ENCODE data around the gene SYT15.
A peak's percentile ranks its signal among the peaks of the same experiment; 100 is the strongest.
"Not testable (repeated sequence)": the region's sequence is repeated elsewhere in the genome, so short reads cannot be mapped to it uniquely, and the experiment has no call there.

Gene SYT15

GRCh38 chr10:46557319-46558121, 21.4 kb upstream of the SYT15 start:
- no peak for DNase-seq

DNA sequence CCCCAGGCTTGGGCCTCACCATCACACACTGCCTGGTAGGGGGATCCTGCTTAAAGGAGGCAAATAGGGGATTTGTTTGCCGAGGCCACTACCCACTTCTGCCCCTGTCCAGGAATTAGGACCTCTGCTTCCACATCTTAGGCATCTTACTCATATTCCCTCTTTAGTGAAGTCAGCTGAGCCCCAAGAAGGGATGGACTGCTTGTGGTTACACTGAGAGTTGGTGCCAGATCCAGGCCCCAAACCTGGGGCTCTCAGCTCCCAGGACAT, 20.9 kb upstream of the SYT15 start:
- no peak for DNase-seq

DNA sequence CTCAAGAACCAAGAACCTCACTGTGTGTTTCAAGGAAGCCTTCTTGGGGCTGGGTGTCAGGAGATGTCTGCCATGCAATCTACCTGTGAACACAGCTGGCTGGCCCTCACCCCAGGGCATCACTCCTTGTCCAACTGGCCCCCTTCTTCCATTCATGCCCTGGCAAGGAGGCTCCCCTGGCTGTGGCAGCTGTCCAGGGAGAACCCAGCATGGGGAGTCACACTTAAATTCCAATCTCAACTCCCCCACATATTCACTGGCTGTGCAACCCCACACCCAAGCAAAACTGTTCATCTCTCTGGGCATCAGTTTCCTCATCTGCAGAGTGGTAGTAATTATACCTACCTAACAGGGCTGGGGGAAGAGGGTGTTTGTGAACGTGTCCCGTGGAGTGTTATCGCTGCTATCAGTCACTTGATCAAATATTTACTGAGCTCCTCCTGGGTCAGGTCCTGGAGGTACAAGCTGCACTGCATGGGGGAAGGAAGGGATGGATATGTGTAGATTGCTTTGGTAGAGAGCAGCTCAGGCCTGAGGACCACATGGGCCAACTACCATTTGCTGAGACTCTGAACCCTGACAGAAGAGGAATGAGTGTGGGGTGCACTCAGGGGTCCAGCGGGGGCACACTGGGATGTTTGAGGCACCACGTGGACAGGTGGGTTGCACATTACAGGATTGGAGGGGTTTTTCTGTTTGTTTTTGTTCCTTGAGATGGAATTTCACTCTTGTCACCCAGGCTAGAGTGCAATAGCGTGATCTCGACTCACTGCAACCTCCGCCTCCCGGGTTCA, 20.3 kb upstream of the SYT15 start:
- DNase-seq, result no peak

GRCh38 chr10:46559231-46559671, 19.7 kb upstream of the SYT15 start:
- DNase-seq, result no peak

GRCh38 chr10:46560381-46560780, 18.5 kb upstream of the SYT15 start:
- DNase-seq, result no peak

DNA sequence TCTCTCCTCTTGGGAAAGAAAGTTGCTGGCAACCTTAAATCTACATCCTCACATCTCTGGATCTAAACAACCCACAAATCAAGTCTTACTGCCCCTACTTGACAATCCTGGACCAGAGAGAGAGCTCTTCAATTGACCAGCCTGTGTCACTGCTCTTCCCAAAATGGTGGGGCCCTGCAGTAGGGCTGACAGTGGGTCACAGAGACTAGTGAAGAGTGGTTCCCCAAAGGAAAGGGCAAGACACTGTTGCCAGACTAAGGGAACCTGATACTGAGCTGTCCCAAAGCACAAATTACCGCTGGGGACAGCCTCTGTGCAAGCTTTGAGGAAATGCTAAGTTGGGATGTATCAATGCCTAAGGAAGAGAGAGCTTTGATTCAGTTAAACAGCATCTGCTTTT, 18.0 kb upstream of the SYT15 start:
- DNase-seq, result no peak

DNA sequence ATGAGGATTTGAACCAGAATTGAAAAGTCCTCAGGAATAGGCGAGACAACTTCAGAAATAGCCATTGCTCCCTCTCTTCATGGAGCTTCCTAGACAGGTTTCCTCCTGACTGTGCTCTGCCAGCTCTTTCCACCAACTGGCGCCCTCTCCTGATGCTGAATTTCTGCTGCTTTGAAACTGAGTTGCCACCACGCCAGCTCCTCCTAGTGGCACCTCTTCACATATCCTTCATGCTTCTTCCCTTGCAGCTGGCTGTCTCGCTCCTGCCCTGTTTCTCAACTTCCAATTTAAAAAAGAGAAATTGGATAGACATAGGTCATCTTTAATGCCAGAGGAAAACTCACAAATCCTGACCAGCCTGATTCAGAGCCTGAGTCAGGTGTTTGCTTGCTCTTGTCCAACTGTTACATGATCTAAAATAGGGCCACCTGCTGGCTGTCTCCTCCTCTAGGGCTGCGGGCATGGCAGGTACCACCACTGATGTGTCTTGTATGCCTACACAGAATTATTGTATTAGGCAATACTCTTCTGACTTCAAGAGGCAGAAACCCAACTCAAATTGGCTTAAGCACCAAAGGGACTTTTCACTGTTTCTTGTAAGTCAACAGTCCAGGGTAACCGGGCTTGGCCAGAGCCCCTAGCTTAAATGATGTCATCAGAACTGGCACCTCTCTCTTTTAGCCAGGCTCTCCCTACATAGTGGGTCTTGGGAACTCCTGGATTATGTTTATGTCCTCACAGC, 13.2 kb upstream of the SYT15 start:
- peak in 1 of 2 experiments; percentile 60 for DNase-seq

- not testable (repeated sequence) for DNase-seq
These were observed 11.8 kb upstream of the SYT15 start for GRCh38 chr10:46567151-46567550.

GRCh38 chr10:46570655-46571054, 8.3 kb upstream of the SYT15 start:
- not testable (repeated sequence) for DNase-seq

- DNase-seq, result not testable (repeated sequence)
These were observed 6.2 kb upstream of the SYT15 start for GRCh38 chr10:46572765-46573164.

DNA sequence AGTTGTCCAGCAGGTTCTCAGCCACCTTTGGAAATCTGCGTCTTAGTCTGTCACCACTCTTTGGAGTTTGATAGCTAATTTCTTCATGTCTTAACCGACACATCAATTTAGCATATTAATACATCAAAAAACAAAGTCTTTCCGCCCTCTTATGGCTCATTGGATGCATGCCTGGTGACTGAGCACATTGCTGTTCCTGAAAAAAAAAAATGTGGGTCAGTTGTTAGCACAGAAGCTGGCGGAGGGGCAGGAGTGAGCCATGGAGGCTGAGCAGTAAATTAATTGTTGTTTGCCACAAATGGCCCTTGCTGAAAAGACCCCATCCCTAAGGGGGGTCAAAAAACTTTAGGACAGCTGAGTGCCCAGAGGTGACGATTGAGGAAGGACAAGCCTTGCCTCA, 5.6 kb upstream of the SYT15 start:
- not testable (repeated sequence) for DNase-seq

DNA sequence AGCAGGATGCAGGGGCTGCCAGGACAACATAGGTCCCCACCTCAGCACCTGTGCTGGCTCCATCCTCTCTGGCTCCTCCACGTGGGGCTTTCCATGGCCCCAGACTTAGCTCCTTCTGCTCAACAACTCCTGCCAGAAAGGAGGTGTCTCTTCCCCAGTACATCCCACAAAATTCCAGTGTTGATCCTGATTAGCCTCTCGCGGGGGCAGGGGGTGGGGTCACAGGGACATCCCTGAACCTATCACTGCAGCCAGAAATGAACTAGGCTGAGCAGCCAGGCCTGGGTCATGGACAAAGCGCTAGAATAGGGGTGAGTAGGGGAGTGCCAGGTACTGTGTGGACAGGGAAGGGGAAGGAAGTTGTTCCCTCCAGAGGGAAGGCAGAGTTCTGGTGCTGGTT, 5.0 kb upstream of the SYT15 start:
- DNase-seq, result not testable (repeated sequence)

GRCh38 chr10:46577624-46578473, 1.1 kb upstream of the SYT15 start:
- not testable (repeated sequence) for DNase-seq

DNA sequence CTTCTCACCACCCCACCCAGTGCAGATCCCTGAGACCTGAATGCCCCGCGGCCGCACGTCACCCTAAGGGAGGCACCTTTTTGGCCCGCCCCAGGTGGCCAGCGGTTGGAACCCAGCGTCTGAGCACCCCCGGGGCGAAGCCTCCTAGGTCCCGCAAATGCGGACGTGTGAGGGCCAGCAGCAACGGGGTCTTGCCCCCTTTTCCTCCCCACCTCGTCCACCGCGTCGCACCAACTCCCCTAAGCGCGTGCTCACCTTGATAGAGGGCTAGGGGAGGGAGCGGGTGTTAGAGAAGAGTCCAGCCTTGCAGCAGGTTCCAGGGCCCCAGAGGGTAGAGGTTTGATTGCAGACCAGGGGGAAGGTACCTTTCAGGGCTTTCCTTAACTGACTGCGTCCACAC, 450 bp downstream of the SYT15 start:
- DNase-seq, result not testable (repeated sequence)

DNA sequence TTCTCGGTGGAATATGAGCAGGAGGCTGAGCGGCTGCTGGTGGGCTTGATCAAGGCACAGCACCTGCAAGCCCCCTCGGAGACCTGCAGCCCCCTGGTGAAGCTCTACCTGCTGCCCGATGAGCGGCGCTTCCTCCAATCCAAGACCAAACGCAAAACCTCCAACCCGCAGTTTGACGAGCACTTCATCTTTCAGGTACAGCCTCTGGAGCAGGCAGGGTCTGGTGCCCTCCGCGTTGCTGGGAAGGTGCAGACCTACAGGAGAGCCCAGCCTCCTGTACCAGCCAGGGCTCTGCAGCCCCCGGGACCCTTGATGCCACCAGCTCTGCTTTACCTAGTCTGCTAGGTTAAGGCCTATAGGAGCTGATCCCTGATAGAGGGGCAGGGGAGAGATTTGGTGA, 3.1 kb downstream of the SYT15 start:
- DNase-seq, result not testable (repeated sequence)

DNA sequence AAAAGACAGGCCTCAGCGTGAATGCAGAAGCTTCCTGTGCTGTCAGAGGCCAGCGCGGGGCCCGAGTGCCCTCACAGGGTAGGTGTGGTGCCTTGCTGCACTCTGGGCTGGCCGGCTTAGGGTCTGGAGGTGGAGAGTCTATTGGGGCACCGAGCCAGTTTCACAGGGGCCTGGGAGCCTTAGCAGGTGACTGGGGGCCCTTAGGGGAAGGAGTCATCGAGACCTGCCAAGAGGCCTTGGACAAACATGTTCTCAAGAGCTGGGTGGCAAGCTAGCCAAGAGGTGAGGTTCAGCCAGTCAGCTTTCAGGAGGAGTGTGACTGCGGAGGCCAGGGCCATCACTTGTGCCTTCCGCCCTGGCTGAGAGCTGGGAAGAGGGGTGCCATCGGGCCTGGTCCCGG, 3.6 kb downstream of the SYT15 start:
- DNase-seq, result not testable (repeated sequence)

DNA sequence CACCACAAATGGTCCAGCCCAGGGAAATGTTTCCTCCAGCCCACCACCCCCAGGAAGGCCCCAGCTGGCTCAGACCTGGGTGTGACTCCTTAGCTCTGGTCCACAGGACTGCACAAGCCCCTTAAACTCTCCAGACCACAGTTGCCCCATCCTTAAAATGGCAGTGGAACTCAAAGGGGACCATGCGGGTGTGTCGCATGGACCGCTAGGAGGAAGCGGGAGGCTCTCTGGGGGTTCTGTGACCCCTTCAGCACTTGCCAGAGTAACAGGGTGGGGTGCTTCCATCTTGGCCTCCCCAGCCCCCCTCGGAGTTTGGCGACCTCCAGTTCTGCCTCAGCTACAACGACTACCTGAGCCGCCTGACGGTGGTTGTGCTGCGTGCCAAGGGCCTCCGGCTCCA, 5.3 kb downstream of the SYT15 start:
- not testable (repeated sequence) for DNase-seq

DNA sequence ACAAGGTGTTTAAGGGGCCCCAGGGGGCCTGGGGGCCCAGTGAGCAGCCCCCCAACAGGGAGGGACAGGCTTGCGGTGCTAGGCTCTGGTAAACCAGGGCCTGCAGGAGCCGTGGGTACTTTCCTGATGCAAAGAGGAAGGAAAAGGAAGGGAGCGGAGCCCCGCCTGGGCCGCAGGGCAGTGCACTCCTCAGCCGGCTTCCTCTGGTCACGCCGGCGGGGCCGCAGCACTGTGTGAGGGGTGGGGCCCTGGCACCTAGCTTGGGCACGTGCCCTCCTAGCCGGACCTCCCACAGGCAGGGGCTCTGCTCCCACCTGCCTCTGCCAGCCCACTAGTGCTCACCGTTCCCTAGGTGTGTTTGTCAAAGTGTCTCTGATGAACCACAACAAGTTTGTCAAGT, 6.3 kb downstream of the SYT15 start:
- DNase-seq, result not testable (repeated sequence)

GRCh38 chr10:46587546-46587945, 8.6 kb downstream of the SYT15 start:
- DNase-seq, result not testable (repeated sequence)

- not testable (repeated sequence) for DNase-seq
These were observed 9.3 kb downstream of the SYT15 start for GRCh38 chr10:46588221-46588620.

GRCh38 chr10:46589589-46589988, 10.7 kb downstream of the SYT15 start:
- not testable (repeated sequence) for DNase-seq

DNA sequence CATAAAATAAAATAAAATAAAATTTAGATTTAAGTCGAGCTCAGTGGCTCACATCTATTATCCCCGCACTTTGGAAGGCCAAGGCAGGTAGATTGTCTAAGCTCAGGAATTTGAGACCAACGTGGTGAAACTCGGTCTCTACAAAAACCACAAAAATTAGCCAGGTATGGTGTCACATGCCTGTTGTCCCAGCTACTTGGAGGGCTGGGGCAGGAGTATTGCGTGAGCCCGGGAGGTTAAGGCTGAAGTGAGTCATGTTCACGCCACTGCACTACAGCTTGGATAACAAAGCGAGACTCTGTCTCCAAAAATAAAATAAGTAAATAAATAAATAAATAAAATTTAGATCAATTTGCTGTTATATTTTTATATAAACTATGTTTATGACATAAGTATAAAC, 12.1 kb downstream of the SYT15 start:
- not testable (repeated sequence) for DNase-seq

DNA sequence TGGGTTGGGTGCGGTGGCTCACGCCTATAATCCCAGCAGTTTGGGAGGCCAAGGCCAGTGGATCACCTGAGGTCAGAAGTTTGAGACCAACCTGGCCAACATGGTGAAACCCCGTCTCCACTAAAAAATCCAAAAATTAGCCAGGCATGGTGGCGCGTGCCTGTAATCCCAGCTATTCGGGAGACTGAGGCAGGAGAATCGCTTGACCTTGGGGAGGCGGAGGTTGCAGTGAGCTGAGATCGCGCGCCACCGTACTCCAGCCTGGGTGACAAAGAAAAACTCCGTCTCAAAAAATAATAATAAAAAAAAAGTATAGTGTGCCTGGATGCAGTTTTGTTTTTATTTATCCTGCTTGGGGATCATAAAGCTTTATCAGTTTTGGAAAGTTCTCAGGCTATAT, 14.4 kb downstream of the SYT15 start:
- not testable (repeated sequence) for DNase-seq
